VCaP (cell line): ENCODE data around the gene DOP1A.

ENCODE experiments used
- H3K27ac ChIP-seq: fragments of 450-650 bp; 2 replicates; pipeline ENCODE4 v1.5.1; 2017
- TF ChIP-seq, protein P1 (sequence below): fragments of 450-650 bp; conservative IDR thresholded peaks from 2 replicates; pipeline ENCODE4 v1.5.1; 2017; ENCODE audit warnings: mild to moderate bottlenecking, moderate library complexity

The DOP1A gene

GRCh38 chr6:83086751-83087150 is 19.3 kb downstream of the DOP1A start:
- no peak overlapping the region for H3K27ac ChIP-seq
- TF ChIP-seq, protein P1, sequence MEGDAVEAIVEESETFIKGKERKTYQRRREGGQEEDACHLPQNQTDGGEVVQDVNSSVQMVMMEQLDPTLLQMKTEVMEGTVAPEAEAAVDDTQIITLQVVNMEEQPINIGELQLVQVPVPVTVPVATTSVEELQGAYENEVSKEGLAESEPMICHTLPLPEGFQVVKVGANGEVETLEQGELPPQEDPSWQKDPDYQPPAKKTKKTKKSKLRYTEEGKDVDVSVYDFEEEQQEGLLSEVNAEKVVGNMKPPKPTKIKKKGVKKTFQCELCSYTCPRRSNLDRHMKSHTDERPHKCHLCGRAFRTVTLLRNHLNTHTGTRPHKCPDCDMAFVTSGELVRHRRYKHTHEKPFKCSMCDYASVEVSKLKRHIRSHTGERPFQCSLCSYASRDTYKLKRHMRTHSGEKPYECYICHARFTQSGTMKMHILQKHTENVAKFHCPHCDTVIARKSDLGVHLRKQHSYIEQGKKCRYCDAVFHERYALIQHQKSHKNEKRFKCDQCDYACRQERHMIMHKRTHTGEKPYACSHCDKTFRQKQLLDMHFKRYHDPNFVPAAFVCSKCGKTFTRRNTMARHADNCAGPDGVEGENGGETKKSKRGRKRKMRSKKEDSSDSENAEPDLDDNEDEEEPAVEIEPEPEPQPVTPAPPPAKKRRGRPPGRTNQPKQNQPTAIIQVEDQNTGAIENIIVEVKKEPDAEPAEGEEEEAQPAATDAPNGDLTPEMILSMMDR, result no peak

GRCh38 chr6:83092756-83093399 is 25.4 kb downstream of the DOP1A start:
- TF ChIP-seq, protein P1, result no peak
- no peak overlapping the region for H3K27ac ChIP-seq

DNA sequence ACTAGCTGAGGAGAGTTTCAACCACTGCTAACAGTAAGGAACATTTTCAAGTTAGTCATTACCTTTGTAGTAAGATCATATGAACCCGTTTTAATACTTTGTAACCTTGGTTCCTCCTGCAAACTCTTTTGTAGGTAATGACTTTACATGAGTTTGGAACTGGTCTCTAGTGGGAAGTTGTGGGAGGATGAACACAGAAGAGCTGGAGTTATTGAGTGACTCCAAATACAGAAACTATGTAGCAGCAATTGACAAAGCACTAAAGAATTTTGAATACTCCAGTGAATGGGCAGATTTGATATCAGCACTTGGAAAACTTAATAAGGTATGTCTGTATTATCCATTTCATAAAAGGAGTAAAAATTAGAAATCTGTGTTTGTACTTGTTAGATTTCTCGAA is 29.3 kb downstream of the DOP1A start:
- TF ChIP-seq, protein P1, result no peak
- H3K27ac ChIP-seq, result no peak overlapping the region

DNA sequence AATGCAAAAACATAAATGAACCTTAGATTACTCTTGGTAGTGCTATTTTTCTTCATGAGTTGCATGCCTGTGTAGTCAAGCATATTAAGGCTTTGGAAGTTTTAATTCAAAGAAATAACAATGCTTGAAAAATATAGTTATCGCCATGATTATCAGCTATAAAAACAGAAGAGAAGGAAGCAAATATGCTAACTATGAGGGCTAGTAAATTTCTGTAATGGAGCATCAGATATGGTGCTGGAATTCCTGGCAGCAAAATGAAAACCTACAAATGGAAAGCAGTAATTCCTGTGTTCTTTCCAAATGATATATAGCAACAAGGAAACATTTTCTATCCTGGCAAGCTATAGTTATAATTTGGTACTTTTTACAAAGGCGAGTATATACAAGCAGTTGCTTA is 29.7 kb downstream of the DOP1A start:
- H3K27ac ChIP-seq, result no peak overlapping the region

DNA sequence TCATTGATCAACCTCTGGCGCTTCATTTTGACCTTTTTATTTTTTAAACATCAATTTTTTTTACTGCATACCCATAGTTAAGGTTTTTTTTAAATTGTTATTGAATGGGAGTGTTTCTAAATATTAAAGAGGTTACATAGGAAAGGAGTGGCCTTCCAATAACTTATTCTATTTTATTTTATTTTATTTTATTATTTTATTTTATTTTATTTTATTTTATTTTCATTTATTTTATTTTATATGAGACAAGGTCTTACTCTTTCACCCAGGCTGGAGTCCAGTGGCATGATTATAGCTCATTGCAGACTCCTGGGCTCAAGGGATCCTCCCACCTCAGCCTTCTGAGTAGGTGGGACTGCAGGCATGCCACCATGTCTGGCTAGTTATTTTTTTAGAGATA is 30.2 kb downstream of the DOP1A start:
- no peak overlapping the region for H3K27ac ChIP-seq
- TF ChIP-seq, protein P1, result no peak

More for the DNA sequence above, 29.7 kb downstream of the DOP1A start:
- TF ChIP-seq, protein P1, result no peak

DNA sequence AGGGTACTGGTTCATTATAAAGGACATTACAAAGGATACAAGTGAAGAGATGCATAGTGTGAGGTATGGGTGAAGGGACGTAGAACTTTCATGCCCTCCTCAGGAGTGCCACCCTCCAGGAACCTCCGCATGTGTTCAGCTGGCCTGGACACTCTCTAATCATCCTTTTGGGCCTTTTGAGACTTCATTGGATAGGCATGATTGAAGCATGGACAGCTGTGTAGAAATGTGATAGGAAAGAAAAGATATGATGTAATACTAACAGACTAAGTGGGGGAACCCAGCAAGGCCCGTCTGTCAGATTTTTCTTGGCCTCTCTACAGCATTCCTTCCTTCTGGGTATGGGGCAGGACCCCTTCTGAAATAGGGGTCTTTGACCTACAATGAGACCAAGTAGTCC is 31.1 kb downstream of the DOP1A start:
- H3K27ac ChIP-seq, result no peak overlapping the region
- TF ChIP-seq, protein P1, result no peak

DNA sequence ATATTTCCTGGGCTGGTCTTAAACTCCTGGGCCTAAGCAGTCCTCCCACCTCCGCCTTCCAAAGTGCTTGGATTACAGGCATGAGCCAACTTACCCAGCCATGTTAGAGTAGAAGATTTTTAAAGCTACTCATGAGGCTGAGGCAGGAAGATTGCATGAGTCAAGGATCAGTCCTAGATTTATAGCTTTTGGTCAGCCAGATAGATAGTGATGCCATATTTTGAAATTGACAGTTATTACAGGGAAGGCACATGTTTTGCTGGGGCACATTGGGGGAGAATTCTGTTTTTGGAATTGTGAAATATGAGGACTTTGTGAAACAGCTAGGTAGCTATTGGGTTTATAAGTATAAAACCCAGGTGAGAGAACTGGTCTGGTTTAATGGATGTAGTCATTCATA is 40.9 kb downstream of the DOP1A start:
- H3K27ac ChIP-seq, result no peak overlapping the region
- TF ChIP-seq, protein P1, result no peak
